Psoas muscle (tissue), 8 donors: Measurements from ENCODE around the gene SUMF1. TPM values are rescaled to one million over a fixed set of nuclear protein-coding genes. Genes with fewer than 3 reads are reported as not detected.

Source experiments
- ATAC-seq, 4 donors: fragments of 200-7000 bp; cut with Tn5 transposase; one replicate each; pipeline ENCODE4 v1.9.1; 2020; ENCODE audit warnings: moderate library complexity in 3 of 4, mild to moderate bottlenecking in 2 of 4
- DNase-seq, 2 donors: peaks; one replicate each; pipeline ENCODE4 v3.0.0-alpha.2; 2020
- H3K27ac ChIP-seq: fragments of 200-600 bp; one replicate; pipeline ENCODE4 v1.8.0; 2022
- H3K27me3 ChIP-seq, 3 donors: fragments of 200-600 bp in 1 of 3; one replicate each; pipeline versions ENCODE4 v1.6.1 to v1.8.0; 2013 to 2022; ENCODE audit warnings: low read length in 2 of 3, mild to moderate bottlenecking in 2 of 3, moderate library complexity in 1 of 3; ENCODE audit not compliant: insufficient read depth in 3 of 3
- H3K36me3 ChIP-seq, 2 donors: fragments of 200-600 bp in 1 of 2; one replicate each; pipeline versions ENCODE4 v1.6.1 to v1.8.0; 2013 to 2022; ENCODE audit warnings: low read depth in 1 of 2, mild to moderate bottlenecking in 1 of 2, moderate library complexity in 1 of 2; ENCODE audit not compliant: insufficient read depth in 1 of 2
- H3K4me1 ChIP-seq: fragments of 200-600 bp; one replicate; pipeline ENCODE4 v1.8.0; 2022
- H3K4me3 ChIP-seq: fragments of 200-600 bp; one replicate; pipeline ENCODE4 v1.8.0; 2022; ENCODE audit warnings: mild to moderate bottlenecking
- H3K9me3 ChIP-seq: fragments of 200-600 bp; one replicate; pipeline ENCODE4 v1.8.0; 2022
- WGBS, 3 donors: extraction: QIAGEN DNeasy Blood & Tissue Kit; methylation state at CpG; one replicate each; pipeline versions ENCODE4 v1.1.6 to v1.1.7; 2013; 5-methylcytosine and 5-hydroxymethylcytosine counted together
- intact Hi-C, 2 donors: fragments of 100-400 bp; cut with DNase I; formaldehyde crosslinking; loops; one replicate each; pipeline versions ENCODE4 v1.11.0 to v1.14.2; 2022
- polyA plus RNA-seq, 3 donors: library from polyadenylated mRNA; stranded (reverse); fragments of 200-250 nt; gene quantifications; one replicate each; pipeline ENCODE4 v1.2.3, GENCODE V29; 2013
- total RNA-seq, 4 donors: library from RNA; stranded (reverse); fragmentation: NEBNext Ultra II Directional in 2 of 4; extraction: Animal tissue kit (Norgen Biotek cat#: 25700) in 2 of 4; gene quantifications; one replicate each; pipeline versions ENCODE4 v1.2.1 to v1.2.4, GENCODE V29; 2021 to 2023
- TF ChIP-seq, protein P1 (sequence below): fragments of 200-600 bp; IDR thresholded peaks from one replicate; pipeline ENCODE4 v1.8.0; 2022; ENCODE audit warnings: antibody characterized with exemption
- donor health status: healthy with polysubstance abuse.
- donor health status: DM: no; HTN: no; CAD: no; lungs with moderate emphysema.
- donor health status: Bipolar disorder and iron deficiency.
- donor health status: healthy.
- donor health status: DM: yes; HTN: yes; CAD: no.
- donor health status: DM: no; HTN: no; CAD: no.
- donor health status: DM: no; HTN: no; CAD: no.
- donor health status: DM: yes; HTN: yes; CAD: no.

Gene SUMF1
- total and polyA plus RNA-seq, 7 donors, result 3.0 to 7.6 (median 5.0) TPM

DNA sequence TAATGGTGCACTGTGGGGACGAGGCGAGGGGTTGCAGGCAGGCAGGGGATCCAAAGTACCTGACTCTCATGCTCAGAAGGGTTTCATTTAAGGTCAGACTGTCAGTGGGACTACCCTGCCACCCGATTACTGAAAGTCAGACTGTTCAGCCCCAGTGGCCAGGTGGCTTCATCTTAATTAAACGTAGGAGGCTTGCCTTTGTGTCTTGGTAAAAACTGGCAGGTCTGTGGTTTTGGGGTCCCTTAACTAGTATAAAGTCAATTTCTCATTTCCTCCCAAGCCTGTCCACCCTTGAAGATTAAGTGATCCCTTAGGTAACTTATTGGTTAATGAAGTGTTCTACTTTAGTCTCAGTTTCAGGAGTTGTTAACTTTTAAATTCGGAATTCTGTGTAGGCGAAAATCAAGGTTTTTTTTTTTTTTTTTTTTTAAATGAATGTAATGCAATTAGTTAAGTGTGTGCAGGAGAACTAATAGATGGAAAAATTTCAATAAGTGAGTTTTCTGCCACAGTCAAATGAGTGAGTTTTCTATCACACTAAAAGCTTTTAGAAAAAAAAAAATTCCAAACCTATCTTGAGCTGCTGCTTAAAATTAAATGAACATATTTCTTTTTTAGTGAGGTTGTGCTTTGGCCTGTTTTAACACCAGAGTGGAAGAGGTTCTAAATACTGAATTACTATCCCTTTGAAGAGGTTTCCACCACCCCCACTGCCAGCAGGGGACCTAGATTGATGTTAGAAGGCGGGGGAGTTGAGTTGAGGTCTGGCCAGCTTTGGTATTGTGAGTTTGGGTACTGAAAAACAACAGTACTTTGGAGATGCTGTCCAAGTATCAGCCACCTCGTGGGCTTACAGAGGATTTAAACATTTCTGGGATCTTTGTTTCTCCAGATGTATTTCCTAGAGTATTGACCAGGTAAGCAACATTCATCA lies 41.2 kb upstream of the SUMF1 start:
- 76 to 80% (median 78%) methylated on average over 8 of the region's 8 CpGs for WGBS, 3 donors
- intact Hi-C loops, result no loop called here
- no peak overlapping the region for H3K27ac ChIP-seq
- ATAC-seq (no peak), DNase-seq (no peak)
- no peaks in the 10 kb centered on the region for H3K9me3 ChIP-seq
- H3K4me1 ChIP-seq, result no peaks in the 10 kb centered on the region
- no peak overlapping the region for H3K4me3 ChIP-seq
- H3K27me3 ChIP-seq, result no peaks in the 10 kb centered on the region
- TF ChIP-seq, protein P1, sequence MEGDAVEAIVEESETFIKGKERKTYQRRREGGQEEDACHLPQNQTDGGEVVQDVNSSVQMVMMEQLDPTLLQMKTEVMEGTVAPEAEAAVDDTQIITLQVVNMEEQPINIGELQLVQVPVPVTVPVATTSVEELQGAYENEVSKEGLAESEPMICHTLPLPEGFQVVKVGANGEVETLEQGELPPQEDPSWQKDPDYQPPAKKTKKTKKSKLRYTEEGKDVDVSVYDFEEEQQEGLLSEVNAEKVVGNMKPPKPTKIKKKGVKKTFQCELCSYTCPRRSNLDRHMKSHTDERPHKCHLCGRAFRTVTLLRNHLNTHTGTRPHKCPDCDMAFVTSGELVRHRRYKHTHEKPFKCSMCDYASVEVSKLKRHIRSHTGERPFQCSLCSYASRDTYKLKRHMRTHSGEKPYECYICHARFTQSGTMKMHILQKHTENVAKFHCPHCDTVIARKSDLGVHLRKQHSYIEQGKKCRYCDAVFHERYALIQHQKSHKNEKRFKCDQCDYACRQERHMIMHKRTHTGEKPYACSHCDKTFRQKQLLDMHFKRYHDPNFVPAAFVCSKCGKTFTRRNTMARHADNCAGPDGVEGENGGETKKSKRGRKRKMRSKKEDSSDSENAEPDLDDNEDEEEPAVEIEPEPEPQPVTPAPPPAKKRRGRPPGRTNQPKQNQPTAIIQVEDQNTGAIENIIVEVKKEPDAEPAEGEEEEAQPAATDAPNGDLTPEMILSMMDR, result no peak
- H3K36me3 ChIP-seq, result no peaks in the 10 kb centered on the region

DNA sequence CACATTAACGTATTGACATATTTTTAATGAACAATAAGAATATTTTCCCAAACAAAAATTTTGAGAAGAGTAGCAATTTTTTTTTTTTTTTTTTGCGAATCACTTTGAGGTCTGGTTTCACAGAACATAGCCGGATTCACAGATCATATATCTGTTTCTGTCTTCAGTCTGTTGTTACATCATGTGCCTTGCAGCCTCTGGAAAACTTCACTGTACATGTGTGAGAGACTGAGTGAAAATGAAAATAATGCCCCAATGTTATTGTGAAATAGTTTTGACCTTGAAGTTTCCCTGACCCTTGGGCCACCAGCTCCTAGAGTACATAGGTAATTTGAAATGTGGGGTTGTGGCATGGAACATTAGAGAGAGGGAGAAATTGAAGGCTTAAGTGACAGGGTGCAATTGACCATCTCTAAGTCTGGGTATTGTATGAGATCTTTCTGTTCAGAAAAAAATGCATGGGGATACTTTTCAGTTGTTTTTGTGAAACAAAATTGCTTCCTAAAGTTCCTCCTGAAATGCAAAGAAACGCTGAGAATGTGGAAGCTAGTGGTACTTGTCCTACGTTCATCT lies 40.0 kb upstream of the SUMF1 start:
- H3K36me3 ChIP-seq, result no peaks in the 10 kb centered on the region
- H3K4me3 ChIP-seq, result no peak overlapping the region
- no peaks in the 10 kb centered on the region for H3K4me1 ChIP-seq
- TF ChIP-seq, protein P1, result no peak
- no peak for DNase-seq
- WGBS, 3 donors, result 62 to 75% (median 66%) methylated on average over 5 of the region's 5 CpGs
- H3K27me3 ChIP-seq, result no peaks in the 10 kb centered on the region
- H3K27ac ChIP-seq, result no peak overlapping the region
- H3K9me3 ChIP-seq, result no peaks in the 10 kb centered on the region
- no peak for ATAC-seq
- intact Hi-C loops, result no loop called here

DNA sequence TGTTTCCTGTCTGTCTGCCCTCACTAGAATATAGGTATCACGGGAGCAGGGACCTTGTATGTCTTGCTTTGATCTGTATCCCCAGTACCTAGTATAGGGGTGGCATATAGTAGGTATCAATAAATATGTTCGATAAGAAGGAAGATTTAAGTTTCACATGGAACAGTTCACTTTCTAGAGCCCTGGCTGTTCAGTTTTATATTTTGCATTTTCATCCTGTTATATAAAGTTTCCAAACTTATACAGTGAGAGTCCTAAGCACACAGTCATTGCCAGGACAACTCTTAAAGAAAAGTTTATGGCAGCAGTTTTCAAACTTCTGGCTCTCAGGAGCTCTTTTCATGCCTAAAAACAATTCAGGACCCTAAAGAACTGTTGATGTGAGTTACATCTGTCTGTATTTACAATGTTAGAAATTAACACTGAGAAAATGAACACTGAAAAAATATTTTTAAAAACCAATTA lies 39.5 kb upstream of the SUMF1 start:
- Histone ChIP-seq H3K4me1 (no peaks in the 10 kb centered on the region), H3K27ac (no peak overlapping the region), H3K9me3 (no peaks in the 10 kb centered on the region), H3K36me3 (no peaks in the 10 kb centered on the region), H3K27me3 (no peaks in the 10 kb centered on the region), H3K4me3 (no peak overlapping the region)
- ATAC-seq, result no peak
- 81 to 82% (median 81%) methylated on average over 2 of the region's 2 CpGs for WGBS, 3 donors
- DNase-seq, result no peak
- TF ChIP-seq, protein P1, result no peak
- intact Hi-C loops, result no loop called here

DNA sequence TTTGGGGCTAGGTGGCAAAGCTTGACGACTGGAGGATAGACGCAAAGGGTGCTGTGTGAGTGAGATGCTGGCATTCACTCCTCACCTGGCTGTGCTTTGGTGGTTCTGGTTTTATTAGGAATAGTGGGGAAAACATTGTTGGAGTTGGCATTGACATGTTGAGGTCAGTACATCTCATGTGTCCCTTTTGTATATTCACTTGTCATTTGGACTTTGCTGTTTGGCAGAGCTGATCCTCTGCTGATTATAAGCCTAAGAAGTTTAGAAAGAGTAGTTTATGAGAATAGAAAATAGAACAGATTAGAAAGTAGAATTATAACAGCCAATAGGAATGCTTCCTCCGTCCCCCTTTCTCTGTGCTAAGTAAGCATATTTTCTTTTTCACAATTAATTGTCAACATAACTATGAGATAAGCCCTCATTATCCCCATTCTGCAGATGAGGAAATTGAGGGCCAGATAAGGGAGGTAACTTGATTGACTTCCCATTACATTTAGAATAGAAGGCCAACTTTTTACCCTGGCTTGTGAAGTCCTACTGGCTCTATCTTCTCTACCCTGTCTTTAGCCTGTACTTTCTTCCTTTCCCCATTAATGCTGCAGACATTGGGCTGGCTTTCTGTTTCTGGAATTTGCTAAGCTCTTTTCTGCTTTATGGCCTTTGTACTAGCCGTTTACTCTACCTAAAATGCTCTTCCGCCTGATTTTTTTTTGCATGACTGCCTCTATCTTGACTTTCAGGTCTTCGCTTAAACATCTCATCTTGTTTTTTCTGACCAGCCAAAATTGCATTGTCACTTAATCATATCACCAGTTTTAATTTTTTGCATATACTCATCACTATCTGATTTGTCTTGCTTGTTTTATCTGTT lies 38.9 kb upstream of the SUMF1 start:
- Histone ChIP-seq H3K27ac (no peak overlapping the region), H3K4me1 (no peaks in the 10 kb centered on the region), H3K36me3 (peaks cover 0 to 5% of the 10 kb centered on the region in 2 donors), H3K27me3 (no peaks in the 10 kb centered on the region), H3K4me3 (no peak overlapping the region), H3K9me3 (no peaks in the 10 kb centered on the region)
- WGBS, 3 donors, result 89 to 90% (median 90%) methylated on average over 6 of the region's 6 CpGs
- TF ChIP-seq, protein P1, result no peak
- no peak for ATAC-seq
- intact Hi-C loops, result no loop called here
- no peak for DNase-seq
